Measurements from ENCODE around the gene EHD3.

EHD3 gene

GRCh38 chr2:31236433-31237205 is 2.7 kb downstream of the EHD3 start:
- no peak for DNase-seq (ENCODE audit: low spot score)

- no peak for DNase-seq (ENCODE audit: low spot score)
Observed at GRCh38 chr2:31237348-31238017, 3.5 kb downstream of the EHD3 start.

GRCh38 chr2:31238126-31238905 is 4.4 kb downstream of the EHD3 start:
- no peak for DNase-seq (ENCODE audit: low spot score)

- DNase-seq (ENCODE audit: low spot score) = no peak
Observed at GRCh38 chr2:31238906-31239592, 5.1 kb downstream of the EHD3 start.

GRCh38 chr2:31239593-31240177 is 5.7 kb downstream of the EHD3 start:
- DNase-seq (ENCODE audit: low spot score) = no peak

- DNase-seq (ENCODE audit: low spot score) = no peak
Observed at GRCh38 chr2:31240381-31241365, 6.7 kb downstream of the EHD3 start.

GRCh38 chr2:31241625-31242270 is 7.8 kb downstream of the EHD3 start:
- DNase-seq (ENCODE audit: low spot score) = no peak

GRCh38 chr2:31243053-31243452 is 9.1 kb downstream of the EHD3 start:
- no peak for DNase-seq (ENCODE audit: low spot score)

- no peak for DNase-seq (ENCODE audit: low spot score)
Observed at GRCh38 chr2:31244101-31244500, 10.1 kb downstream of the EHD3 start.

- no peak for DNase-seq (ENCODE audit: low spot score)
Observed at GRCh38 chr2:31246184-31246852, 12.4 kb downstream of the EHD3 start.

- DNase-seq (ENCODE audit: low spot score) = no peak
Observed at GRCh38 chr2:31247711-31248110, 13.8 kb downstream of the EHD3 start.

GRCh38 chr2:31248139-31248538 is 14.2 kb downstream of the EHD3 start:
- no peak for DNase-seq (ENCODE audit: low spot score)

GRCh38 chr2:31249009-31249690 is 15.2 kb downstream of the EHD3 start:
- DNase-seq (ENCODE audit: low spot score) = no peak

GRCh38 chr2:31251018-31251417 is 17.1 kb downstream of the EHD3 start:
- no peak for DNase-seq (ENCODE audit: low spot score)

- DNase-seq (ENCODE audit: low spot score) = no peak
Observed at GRCh38 chr2:31251851-31252250, 17.9 kb downstream of the EHD3 start.

GRCh38 chr2:31253356-31254131 is 19.6 kb downstream of the EHD3 start:
- no peak for DNase-seq (ENCODE audit: low spot score)

- DNase-seq (ENCODE audit: low spot score) = no peak
Observed at GRCh38 chr2:31254237-31255203, 20.6 kb downstream of the EHD3 start.
